Retinal pigment epithelial cell (primary cell): ENCODE data around the gene SSC5D.

Source experiments
- DNase-seq: peaks from one replicate; pipeline ENCODE4 v3.0.0-alpha.2; 2010; ENCODE audit warnings: low read depth
- H3K4me3 ChIP-seq: 2 replicates; pipeline ENCODE4 v1.5.1; 2011; ENCODE audit warnings: mild to moderate bottlenecking, low read length, control low read depth, moderate library complexity
- TF ChIP-seq, protein P1 (sequence below): conservative IDR thresholded peaks from 2 replicates; pipeline ENCODE4 v1.5.1; 2011; ENCODE audit warnings: low read depth, low read length, control low read depth, inconsistent platforms

The SSC5D gene

DNA sequence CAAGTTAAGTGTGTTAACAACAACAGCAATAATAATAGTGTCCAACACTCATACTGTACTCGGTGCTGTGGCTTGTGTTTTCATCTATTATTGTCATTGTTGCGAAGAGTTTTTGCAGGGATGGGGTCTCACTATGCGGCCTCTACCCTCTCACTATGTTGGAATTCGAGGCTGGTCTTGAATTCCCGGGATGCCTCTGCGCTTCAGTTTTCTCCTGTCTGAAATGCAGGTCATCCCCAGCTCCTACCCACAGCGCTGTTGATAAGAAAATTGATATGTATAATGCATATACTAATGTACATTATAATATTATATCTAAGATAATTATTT lies 62.0 kb downstream of the SSC5D start:
- TF ChIP-seq, protein P1, sequence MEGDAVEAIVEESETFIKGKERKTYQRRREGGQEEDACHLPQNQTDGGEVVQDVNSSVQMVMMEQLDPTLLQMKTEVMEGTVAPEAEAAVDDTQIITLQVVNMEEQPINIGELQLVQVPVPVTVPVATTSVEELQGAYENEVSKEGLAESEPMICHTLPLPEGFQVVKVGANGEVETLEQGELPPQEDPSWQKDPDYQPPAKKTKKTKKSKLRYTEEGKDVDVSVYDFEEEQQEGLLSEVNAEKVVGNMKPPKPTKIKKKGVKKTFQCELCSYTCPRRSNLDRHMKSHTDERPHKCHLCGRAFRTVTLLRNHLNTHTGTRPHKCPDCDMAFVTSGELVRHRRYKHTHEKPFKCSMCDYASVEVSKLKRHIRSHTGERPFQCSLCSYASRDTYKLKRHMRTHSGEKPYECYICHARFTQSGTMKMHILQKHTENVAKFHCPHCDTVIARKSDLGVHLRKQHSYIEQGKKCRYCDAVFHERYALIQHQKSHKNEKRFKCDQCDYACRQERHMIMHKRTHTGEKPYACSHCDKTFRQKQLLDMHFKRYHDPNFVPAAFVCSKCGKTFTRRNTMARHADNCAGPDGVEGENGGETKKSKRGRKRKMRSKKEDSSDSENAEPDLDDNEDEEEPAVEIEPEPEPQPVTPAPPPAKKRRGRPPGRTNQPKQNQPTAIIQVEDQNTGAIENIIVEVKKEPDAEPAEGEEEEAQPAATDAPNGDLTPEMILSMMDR = no peak
- no peak for DNase-seq
- no peak overlapping the region for H3K4me3 ChIP-seq

DNA sequence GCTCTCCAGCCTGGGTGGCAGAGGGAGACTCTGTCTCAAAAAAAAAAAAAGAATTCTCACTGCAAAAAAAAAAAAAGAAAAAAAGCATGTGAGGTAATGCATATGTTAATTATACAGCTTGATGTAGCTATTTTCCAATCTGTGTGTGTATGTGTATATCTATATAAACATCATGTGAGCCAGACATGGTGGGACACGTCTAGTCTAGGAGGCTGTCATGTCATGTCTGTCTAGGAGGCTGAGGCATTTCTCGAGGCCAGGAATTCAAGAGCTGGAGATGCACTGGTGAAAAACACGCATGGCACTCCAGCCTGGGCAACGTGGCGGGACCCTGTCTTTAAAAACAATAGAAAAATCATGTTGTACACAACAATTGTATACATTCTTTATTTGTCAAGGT lies 64.0 kb downstream of the SSC5D start:
- no peak overlapping the region for H3K4me3 ChIP-seq
- TF ChIP-seq, protein P1 = no peak
- DNase-seq = no peak

DNA sequence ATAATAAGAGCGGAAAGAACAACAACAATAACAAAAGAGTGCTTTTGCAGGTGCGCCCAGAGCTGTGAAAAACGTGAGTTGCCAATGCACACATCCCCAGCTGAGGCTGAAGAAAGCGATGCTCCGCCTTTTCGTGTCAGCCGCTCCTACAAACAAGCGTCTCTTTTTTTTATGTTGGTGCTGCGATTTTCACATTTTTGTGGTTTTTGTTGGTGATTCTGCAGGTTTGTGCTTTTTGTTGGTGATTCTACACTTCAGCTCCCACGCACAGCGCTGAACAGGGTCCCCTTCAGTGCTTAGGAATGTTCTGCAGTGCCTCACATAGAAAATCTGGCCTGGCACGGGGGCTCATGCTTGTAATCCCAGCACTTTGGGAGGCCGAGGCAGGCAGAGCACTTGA lies 64.4 kb downstream of the SSC5D start:
- no peak overlapping the region for H3K4me3 ChIP-seq
- TF ChIP-seq, protein P1 = no peak
- peak; percentile 86 for DNase-seq

DNA sequence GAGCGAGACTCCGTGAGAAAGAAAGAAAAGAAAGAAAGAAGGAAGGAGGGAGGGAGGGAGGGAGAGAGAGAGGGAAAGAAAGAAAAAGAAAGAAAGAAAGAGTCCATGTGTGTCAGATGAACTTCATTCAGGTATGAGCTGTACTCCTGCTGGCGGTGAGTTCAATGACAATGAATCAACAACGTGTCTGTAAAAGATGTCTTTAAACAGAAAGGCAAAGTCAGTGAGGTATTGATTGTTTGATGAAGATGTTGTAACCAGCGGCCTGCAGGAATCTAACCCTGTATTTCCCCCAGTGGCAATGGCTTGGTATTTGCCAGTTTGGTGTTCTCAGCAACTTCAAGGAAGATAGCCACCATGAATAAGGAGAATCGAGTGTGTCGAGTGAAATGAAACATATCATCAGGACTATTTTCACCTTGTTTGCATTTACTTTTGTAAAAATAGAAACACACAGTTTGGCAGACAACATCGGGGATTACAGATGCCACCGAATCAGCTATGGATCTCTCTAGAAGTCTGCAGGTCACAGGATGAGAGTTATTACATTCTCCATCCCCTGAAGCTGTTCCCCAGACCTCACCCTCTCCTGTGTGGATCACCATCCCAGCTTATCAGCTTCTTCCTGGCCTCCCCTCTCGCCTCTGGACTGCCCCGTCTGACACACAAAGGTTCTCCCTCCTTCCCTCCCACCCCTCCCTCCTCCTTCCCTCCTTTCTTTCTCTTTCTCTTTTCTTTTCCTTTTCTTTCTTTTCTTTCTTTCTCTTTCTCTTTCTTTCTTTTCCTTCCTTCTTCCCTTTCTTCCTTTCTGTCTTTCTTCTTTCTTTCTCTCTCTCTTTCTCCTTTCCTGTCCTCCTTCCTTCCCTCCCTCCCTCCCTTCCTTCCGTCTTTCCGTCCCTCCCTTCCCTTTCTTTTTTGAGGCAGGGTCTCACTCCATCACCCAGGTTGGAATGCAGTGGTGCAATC lies 65.3 kb downstream of the SSC5D start:
- no peak overlapping the region for H3K4me3 ChIP-seq
- DNase-seq = no peak
- TF ChIP-seq, protein P1 = no peak

DNA sequence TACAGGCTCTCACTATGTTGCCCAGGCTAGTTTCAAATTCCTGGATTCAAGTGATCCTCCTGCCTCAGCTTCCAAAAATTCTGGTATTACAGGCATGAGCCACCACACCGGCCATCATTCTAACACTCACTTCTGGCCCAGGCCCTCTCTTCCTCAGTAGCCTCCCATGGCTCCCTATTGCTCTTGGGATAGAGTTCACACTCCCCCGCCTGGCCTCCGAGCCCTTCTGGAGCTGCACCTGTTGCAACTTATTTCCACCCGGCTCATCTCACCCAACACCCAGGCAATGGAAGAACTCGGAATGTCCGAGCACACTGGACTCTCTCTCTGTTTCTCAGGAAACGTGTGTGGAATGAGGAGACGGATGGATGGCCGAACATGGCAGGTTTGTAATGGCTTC lies 66.1 kb downstream of the SSC5D start:
- no peak for DNase-seq
- TF ChIP-seq, protein P1 = no peak

DNA sequence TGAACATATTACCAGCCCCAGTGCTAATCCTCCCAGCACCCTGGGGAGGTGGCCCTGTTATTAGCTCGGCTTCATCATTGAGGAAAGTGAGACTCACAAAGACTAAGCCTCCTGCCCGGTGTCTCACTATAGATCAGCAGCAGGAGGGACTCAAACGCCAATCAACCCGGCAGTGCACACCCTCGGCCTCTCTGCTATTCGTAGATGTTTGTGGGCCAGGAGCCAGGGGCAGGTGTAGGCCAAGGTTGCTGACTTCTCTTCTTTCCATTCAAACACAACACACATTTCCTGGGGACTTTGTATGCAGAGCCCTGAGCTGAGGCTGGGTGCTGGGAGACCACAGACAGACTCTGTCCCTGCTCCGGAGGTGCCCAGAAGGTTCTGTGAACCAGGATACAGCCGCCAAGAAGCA lies 66.5 kb downstream of the SSC5D start:
- H3K4me3 ChIP-seq = no peak overlapping the region
- TF ChIP-seq, protein P1 = no peak
- DNase-seq = peak; percentile 16

More for the DNA sequence above, 66.1 kb downstream of the SSC5D start:
- H3K4me3 ChIP-seq = no peak overlapping the region

DNA sequence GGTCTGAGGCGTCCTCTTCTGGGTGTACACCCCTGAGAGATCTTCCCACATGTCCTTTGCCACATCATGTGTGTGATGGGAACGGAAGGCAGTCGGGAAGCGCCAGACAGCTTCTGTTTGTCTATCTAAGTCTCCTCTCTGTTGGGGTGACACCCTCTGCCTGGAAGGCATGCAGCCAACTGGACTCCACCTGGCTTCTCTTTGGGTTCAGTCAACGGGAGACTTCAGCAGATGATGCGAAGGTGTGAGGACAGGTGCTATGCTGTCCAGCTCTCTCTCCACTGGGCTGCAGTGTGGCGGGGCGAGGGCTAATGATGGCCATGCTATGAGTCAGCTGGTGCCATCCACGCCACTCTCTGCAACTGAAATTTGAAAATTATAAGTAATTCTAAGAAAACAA lies 71.4 kb downstream of the SSC5D start:
- no peak overlapping the region for H3K4me3 ChIP-seq
- TF ChIP-seq, protein P1 = no peak
- no peak for DNase-seq
